Esophagus muscularis mucosa (tissue), 4 donors: ENCODE data around the gene EXOC3L1.

Experiments
- CTCF ChIP-seq, 3 experiments: fragments of 200-600 bp in 2 of 3; fragments of 450-650 bp in 1 of 3; sonication (generic) in 2 of 3; IDR thresholded peaks; one replicate each; pipeline ENCODE4 v1.5.1; 2017 to 2019; ENCODE audit warnings: antibody characterized with exemption in 3 of 3, mild to moderate bottlenecking in 2 of 3, moderate library complexity in 1 of 3
- EP300 ChIP-seq: sonication (generic); formaldehyde crosslinking; IDR thresholded peaks from one replicate; pipeline ENCODE4 v1.6.1; 2017; ENCODE audit warnings: antibody characterized with exemption
- POLR2A ChIP-seq: fragments of 450-650 bp; IDR thresholded peaks from one replicate; pipeline ENCODE4 v1.6.1; 2017; ENCODE audit warnings: antibody characterized with exemption, moderate library complexity, mild to moderate bottlenecking, low read depth
- POLR2AphosphoS5 ChIP-seq, 2 donors: sonication (generic); formaldehyde crosslinking; IDR thresholded peaks; one replicate each; pipeline ENCODE4 v1.6.1; 2017; ENCODE audit warnings: antibody characterized with exemption in 2 of 2

GRCh38 chr16:67144943-67145342 is 45.0 kb downstream of the EXOC3L1 start:
- no peak for TF ChIP-seq POLR2AphosphoS5 (IDR thresholded peaks at IDR 0.05)
- no peak for TF ChIP-seq EP300
- TF ChIP-seq CTCF (IDR thresholded peaks at IDR 0.05) = no peak
- no peak for TF ChIP-seq POLR2A
